DLD1 (cell line): ENCODE measurements around the gene KCTD14.
"Not testable (repeated sequence)": the region's sequence is repeated elsewhere in the genome, so short reads cannot be mapped to it uniquely, and the experiment has no call there.

Experiments
- in situ Hi-C: cut with HindIII; loops from 2 replicates; pipeline ENCODE4 v1.10.0; 2017; ENCODE audit warnings: low sequenced_read_pairs

The KCTD14 gene

DNA sequence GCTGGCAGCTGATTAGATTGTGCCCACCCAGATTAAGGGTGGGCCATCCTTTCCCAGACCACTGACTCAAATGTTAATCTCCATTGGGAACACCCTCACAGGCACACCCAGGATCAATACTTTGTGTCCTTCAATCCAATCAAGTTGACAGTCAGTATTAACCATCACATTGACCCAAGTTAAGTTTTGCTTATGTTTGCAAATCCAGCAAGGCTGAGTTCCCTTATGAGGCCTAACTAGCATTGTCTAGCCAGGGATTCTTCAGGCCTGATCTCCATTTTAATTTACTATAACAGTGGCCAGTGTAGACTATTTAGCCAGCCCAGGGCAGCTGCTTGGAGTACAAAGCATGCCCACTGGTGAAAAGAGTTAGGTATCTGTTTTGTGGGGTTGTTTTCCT lies 2.3 kb upstream of the KCTD14 start:
- in situ Hi-C loops = no loop called here

DNA sequence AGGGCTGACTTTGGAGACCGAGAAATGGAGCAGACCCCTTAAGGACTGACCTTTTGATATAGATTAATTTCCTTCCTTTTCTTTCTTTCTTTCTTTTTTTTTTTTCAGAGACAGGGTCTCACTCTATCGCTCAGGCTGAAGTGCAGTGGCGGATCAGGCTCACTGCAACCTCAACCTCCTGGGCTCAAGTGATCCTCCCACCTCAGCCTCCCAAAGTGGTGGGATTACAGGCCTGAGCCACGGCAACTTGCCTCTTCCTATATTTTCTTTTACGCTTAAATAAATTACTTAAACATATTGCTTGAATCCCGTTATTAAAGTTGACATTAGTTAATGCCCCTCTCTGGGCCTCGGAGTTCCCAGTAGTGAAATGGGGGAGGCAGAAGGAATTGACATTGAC lies 350 bp upstream of the KCTD14 start:
- in situ Hi-C loops = no loop called here

DNA sequence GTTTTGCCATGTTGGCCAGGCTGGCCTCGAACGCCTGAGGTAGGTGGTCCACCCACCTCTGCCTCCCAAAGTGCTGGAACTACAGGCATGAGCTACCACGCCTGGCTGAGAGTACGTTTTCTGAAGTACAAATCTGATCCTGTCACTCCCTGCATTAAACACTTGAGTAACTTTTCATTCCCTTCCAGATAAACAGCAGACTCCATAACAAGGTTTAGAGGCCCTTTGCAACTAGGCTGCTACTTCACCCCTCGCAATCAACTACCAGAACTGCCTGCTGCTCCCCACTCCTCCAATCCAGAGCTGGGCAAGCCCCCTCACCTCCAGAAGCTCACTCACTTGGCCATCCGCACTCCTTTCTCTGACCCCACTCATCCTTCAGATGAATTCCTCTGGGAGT lies 1.5 kb downstream of the KCTD14 start:
- in situ Hi-C loops = no loop called here

DNA sequence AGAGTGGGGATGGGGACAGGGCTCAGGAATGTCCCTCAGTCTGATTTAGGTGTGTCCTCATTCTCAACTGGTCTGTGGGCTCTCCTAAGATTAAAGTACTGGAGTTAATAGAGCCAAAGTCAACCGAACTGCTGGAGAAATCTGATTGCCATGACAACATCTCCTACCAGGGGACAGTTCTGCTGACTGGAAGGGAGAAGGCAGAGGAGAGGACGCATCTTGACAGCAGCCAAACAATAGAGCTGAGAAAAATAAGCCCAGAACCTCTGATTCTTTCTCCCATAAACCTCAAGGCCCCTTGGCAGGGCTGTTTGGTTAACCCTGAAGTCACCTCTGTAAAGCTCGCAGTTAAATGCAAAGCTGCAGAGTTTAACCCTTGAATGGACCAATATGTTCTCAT lies 2.8 kb downstream of the KCTD14 start:
- in situ Hi-C loops = no loop called here

DNA sequence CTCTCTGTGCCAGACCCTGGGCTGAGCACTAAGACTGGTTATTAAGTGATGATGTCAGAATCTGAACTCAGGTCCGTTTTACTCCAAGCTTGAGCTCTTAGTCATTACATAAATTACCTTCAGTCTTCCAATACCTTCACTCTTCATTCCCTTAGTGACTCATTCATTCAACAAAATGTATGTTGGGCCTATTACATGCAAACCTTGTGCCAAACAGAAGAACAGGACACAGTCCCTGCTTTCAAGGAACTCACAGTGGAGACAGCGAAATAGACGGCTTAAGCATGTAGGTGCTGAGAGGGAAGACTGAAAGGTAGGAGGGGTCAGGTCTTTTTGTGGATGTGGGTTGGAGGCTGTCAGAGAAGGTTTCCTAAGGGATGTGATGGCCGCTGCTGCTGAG lies 3.3 kb downstream of the KCTD14 start:
- in situ Hi-C loops = no loop called here

DNA sequence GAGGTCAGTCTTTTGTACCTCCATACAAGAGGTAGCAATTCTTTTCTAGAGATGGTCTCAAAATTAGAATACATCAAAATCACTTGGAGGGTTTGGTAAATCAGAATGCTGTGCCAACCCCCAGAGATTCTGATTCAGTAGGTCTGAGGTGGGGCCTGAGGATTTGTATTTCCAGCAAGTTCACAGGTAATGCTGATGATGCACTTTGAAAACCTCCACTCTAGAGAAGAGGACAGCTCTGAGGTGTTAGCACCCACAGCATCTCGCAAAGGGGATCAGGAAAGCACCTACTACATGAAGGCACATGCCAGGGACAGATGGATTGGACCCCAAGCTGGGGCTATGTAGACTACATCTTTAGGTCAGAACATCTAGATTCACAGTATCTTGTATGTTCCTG lies 7.2 kb downstream of the KCTD14 start:
- in situ Hi-C loops = no loop called here

DNA sequence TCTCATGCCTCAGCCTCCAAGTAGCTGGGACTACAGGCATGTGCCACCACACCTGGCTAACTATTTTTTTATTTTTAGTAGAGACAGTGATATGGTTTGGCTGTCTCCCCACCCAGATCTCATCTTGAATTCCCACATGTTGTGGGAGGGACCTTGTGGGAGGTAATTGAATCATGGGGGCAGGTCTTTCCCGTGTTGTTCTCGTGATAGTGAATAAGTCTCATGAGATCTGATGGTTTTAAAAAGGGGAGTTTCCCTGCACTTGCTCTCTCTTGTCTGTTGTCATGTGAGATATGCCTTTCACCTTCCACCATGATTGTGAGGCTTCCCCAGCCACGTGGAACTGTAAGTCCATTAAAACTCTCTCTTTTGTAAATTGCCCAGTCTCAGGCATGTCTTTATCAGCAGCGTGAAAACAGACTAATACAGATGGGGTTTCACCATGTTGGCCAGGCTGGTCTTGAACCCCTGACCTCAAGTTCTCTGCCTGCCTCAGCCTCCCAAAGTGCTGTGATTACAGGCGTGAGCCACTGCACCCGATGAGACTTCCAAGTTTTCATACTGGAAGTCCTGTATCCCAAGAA lies 8.0 kb downstream of the KCTD14 start:
- in situ Hi-C loops = not testable (repeated sequence)

DNA sequence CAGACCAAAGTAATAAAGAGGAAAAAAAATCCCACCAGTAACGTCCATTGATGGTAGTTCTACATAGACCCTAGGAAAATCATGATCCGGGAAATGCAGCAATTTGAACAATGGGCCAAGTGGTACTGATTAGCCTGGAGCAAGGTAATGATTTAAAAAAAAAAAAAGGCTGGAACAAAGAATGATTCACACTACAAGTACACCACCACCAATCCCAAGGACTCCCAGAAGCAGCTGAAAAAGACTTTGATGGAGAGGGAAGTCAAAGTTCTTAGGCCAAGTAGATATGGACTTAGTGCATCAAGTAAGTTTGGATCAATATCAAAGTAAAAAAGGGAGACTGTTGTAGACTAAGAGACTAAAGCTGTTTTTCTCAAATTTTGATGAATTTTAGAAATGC lies 11.8 kb downstream of the KCTD14 start:
- in situ Hi-C loops = no loop called here

DNA sequence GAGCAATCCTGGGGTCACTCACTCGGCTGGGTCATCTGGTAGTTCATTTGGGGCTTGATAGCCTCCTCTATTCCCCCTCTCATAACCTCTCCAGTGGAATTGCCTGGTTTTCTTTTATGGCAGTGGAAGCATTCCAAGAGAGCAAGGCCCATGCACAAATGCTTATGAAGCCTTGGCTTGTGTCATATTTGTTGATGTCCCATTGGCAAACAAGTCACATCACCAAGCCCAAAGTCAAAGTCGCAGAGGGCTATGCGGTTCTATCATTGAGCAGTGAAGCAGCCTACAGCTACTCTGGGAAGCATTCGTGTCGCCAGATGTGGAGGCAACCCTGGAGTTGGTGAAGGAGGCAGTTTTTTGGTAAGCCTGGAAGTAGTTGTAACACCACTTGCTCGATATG lies 12.3 kb downstream of the KCTD14 start:
- in situ Hi-C loops = no loop called here

DNA sequence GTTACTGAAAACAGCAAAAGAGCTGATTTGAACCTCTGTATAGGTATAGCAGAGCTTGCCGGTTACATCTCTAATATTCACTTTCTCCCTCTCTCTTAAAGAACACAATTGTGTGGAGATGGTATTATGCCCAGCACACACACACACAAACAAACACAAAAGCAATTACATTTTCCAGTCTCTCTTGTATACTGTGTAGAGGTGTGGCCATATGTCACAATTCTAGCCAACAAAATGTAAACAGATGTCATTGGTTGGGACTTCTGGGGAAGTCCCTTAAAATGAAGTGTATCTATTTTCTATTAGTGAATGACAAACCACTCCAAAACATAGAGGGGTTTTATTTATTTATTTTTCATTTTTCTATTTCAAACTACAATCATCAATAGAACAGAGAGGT lies 12.8 kb downstream of the KCTD14 start:
- in situ Hi-C loops = no loop called here

DNA sequence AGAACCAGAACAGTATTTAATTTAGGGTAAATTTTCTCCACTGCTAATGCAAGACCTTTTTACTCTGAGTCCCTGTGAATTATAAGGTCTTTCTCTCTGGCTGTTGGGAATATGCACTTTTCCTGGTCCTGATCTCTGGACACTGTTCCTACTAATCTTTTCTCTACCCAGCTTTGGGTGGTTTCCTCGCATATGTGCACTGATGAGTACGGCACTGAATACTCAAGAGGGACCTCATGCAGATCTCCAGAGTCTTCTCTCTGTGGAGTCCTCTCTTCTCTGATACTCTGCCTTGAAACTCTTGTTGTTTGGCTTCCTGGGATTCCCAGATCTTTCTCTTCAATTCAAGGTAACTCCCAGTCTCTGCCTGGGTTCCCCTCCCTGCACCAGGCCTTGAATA lies 14.0 kb downstream of the KCTD14 start:
- in situ Hi-C loops = no loop called here

DNA sequence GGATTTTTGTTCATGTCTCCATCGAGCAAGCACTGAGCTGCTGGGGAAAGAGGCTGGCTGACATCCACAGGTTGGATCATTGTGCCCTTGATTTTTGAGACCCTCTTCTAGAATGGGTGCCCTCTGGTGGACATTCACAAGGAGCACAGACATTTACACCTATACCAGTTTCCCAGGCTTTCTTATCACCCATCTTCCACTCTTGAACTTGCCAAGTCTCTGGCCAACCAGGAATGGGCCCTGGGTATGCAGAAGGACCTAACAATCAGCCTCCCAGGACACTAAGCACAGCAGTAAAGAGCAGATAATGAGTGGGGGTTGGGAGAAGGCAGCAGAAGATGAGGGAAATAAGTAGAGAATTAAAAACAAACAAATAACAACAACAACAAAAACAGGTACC lies 22.9 kb downstream of the KCTD14 start:
- in situ Hi-C loops = no loop called here

DNA sequence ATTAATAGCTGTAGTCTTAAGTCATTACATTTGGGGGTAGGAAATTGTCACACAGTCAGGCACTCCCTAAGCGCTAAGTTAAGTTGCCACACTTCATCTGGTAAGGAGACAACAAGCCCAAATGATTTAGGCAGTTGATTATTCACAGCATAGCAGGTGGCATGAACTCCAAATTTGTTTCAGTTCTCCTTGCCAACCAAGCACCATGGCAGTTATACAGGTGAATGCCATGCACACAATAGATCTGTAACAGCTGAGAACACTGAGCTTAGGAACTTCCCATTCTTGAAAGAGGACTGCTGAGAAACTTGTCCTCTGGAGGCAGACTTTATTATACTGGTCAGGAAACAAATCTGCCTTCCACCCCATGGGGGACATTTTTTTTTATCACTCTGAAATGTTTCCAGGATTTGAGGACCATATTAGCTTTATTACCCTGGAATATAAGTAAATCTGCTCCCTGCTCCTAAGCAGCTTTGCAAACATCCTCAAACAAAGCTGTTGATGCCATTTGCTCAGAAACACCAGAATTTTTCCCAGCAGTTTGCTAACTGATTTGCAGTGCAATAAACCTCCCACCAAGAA lies 23.5 kb downstream of the KCTD14 start:
- in situ Hi-C loops = no loop called here

DNA sequence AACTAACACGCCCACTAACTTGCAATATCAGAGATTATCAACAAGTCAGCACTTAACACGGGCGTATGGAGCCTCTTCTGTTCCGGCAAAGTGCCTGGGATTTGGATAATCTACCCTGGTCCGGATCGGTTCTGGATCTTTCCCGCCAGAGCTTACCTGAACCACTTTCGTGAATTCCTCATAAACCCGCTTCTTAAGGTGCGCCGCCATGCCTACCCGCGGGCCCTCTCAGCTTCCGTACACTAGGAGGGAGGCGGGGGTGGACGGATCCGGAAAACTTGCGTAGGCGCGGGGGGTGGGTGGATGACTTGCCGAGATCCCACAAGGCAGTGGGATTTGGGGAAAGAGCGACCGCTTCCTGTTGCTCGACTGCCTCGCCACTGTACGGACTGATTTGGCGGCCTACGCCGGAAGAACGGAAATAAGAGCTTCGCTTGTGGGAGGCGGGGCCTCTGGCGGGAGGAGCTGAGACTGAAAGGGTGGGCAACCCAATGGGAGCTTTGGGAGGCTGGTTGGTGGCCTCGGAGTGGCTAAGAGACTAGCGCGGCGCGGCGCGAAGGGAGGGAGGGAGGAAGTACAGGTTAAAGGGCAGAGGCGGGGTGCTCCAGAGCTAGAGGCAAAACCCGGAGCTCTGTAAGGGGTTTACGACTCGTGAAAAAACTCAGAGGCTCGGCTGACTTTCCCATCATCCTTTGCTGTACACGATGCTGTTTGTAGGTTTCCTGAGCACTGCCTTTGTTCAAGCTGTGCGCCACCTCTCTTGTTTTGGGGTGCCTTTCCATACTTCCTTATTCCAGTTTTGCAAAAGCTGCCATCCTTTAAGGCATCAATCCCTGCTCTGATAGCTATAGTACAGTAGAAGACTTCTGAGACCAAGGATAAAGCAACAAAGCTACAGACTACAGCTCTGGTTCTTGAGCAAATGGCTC lies 28.4 kb downstream of the KCTD14 start, which contains the start of gene INTS4:
Gene INTS4, minus strand, starts transcription at position 235 of the 929 bp plus-strand sequence. Its CDS starts 25 bp downstream, at position 210.
- in situ Hi-C loops = no loop called here

DNA sequence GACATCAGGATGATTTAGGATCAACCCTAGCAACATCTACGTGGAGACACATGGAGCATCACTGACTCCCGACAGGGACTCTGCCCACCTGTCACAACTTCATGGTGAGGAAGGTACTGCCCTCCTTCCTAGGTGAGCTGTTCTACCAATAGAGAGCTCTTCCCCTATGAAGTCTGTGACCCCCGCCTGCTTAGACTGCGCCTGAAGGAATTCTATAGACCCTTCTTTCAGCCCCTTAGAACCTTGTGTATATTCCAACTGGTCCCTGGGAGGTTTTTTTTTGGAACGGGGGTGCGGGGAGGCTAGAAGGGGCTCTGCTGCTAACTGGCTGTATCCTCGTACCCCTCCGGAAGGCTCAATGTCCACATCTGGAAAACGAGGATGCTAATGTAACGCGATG lies 29.2 kb downstream of the KCTD14 start:
- in situ Hi-C loops = no loop called here

DNA sequence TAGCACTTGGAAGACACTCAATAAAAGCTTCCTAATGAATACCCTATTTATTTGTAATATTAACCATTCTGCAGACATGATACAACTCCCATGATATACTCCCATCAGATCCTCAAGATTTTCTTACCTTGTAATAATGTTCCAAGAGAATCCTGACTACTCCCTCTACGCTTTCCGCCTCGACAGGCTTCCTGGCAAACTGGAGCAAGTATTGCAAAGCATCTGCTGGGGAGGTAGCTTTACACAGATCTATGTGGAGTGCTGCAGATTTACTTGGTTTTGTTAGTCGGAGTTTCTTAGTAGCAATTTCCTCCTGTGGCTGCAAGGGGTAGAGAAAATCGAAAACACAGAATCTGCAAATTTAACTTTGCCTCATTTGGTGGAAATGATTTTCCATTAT lies 32.1 kb downstream of the KCTD14 start:
- in situ Hi-C loops = no loop called here

DNA sequence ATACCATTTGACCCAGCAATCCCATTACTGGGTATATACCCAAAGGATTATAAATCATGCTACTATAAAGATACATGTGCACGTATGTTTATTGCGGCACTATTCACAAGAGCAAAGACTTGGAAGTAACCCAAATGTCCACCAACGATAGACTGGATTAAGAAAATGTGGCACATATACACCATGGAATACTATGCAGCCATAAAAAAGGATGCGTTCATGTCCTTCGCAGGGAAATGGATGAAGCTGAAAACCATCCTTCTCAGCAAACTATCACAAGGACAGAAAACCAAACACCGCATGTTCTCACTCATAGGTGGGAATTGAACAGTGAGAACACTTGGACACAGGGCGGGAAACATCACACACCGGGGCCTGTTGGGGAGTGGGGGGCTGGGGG lies 36.6 kb downstream of the KCTD14 start:
- in situ Hi-C loops = not testable (repeated sequence)

DNA sequence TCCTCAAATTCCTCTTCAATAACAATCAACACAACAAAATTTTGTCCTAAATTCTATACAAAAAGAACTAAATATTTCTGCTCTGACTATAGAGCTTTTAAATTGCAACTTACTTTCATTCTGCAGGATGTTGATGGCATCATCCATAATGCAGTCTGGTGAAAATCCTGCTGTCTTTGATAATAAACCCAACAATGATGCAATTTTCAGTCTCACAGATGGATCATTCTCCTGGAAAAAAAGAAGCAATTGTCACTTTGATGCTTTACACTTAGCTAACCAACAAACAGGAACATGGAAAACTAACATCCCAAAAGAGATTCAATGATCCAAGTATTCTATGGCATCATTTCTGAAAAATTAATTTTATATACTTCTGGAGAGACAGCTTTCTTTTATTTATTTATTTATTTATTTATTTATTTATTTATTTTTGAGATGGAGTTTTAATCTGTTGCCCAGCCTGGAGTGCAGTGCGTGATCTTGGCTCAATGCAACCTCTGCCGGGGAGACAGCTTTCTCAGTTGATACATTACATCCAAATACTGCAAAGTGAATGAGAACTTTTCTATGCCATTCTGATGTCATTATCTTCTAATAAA lies 41.6 kb downstream of the KCTD14 start:
- in situ Hi-C loops = no loop called here

DNA sequence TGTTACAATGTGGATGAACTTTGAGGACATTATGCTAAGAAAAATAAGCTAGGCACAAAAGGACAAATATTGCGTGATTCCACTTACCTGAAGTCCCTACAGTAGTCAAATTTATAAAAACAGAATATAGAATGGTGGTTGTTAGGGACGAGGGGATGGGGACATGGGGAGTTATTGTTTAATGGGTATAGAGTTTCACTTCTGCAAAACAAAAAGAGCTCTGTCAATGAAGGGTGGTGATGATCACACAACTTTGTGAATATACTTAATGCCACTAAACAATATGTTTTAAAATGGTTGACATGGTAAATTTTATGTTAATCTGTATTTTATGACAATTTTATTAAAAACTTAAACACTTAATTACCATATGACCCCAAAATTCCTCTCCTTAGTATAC lies 54.7 kb downstream of the KCTD14 start:
- in situ Hi-C loops = no loop called here

DNA sequence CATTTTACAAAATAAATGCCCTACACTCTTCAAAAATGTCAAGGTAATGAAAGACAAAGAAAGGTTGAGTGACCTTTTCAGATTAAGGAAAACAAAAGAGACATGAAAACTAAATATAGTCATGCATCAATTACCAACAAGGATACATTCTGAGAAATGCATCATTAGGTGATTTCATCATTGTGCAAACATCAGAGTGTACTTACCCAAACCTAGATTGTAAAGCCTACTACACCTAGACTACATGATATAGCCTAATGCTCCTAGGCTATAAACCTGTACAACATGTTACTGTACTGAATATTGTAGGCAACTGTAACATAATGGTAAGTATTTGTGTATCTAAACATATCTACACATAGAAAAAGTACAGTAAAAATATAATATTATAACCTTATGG lies 55.3 kb downstream of the KCTD14 start:
- in situ Hi-C loops = no loop called here

DNA sequence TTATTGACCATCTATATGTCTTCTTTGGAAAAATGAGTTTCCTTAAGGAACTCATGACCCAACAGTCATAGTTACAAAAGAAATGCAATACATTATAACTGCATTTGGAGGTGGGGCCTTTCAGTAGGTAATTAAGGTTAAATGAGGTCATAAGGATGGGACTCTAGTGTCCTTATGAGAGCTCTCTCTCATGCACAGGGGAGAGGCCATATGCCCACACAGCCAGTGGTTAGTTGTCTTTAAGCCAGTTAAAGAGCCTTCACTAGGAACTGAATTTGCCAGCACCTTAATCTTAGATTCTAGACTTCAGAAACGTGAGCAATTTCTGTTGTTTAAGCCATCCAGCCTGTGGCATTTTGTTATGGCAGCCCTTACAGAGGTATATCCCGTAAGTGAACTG lies 56.0 kb downstream of the KCTD14 start:
- in situ Hi-C loops = no loop called here

DNA sequence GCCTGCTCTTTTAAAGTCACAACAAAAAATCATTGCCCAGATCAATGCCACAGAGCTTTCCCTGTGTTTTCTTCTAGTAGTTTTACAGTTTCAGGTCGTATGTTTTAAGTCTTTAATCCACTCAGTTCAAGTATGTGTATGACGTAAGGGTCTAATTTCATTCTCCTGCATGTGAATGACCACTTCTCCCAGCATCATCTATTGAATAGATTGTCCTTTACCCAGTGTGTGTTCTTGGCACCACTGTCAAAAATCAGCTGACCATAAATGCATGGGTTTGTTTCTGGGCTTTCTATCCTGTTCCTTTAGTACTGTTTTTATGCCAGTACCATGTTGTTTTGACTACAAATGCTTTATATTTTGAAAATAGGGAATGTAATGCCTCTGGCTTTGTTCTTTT lies 56.7 kb downstream of the KCTD14 start:
- in situ Hi-C loops = no loop called here
